ENCODE results near the gene SEMA4G.

Gene SEMA4G

DNA sequence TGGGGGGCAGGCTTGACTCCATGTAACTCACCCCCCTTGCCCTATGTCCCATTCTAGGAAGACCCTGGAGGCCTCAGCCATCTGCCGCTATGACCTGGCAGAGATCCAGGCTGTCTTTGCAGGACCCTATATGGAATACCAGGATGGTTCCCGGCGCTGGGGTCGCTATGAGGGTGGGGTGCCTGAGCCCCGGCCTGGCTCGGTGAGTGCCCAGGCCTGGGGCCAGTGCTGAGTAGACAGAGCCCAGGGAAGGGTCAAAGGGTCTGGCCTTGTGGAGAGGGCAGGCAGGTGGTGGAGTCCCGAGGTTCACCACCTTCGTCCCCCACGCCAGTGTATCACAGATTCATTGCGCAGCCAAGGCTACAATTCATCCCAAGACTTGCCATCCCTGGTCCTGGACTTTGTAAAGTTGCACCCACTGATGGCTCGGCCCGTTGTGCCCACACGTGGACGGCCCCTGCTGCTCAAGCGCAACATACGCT, 10.5 kb downstream of the SEMA4G start:
- in situ Hi-C loops (cut with HindIII; ENCODE audit: low pct_ligation_motif_present, low sequenced_read_pairs), result no loop called here

DNA sequence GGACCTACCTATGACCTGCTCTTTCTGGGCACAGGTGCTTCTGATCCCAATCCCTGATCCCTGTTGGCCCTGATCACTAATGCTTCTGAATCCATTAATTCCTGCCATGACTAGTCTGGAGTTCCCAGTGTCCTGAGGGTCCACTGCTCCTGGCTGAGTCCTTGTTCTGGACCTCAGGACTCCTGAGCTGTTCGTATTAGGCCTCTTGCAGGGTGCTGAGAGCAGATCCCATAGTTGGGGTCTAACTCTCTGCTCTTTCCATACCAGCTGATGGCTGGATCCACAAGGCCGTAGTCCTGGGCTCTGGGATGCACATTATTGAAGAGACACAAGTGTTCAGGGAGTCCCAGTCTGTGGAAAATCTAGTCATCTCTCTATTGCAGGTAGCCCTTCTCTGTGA, 11.0 kb downstream of the SEMA4G start:
- no peaks in the 10 kb centered on the region for H3K27me3 ChIP-seq (replicated peaks)
- no peak overlapping the region for H3K4me3 ChIP-seq (ENCODE audit: low read depth, low read length)
- DNase-seq, result no peak
- H3K27ac ChIP-seq, result no peak overlapping the region
- in situ Hi-C loops (cut with HindIII; ENCODE audit: low pct_ligation_motif_present, low sequenced_read_pairs), result no loop called here
- peaks cover 5% of the 10 kb centered on the region for H3K36me3 ChIP-seq (replicated peaks)
- TF ChIP-seq, protein P1, sequence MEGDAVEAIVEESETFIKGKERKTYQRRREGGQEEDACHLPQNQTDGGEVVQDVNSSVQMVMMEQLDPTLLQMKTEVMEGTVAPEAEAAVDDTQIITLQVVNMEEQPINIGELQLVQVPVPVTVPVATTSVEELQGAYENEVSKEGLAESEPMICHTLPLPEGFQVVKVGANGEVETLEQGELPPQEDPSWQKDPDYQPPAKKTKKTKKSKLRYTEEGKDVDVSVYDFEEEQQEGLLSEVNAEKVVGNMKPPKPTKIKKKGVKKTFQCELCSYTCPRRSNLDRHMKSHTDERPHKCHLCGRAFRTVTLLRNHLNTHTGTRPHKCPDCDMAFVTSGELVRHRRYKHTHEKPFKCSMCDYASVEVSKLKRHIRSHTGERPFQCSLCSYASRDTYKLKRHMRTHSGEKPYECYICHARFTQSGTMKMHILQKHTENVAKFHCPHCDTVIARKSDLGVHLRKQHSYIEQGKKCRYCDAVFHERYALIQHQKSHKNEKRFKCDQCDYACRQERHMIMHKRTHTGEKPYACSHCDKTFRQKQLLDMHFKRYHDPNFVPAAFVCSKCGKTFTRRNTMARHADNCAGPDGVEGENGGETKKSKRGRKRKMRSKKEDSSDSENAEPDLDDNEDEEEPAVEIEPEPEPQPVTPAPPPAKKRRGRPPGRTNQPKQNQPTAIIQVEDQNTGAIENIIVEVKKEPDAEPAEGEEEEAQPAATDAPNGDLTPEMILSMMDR (IDR thresholded peaks at IDR 0.05; ENCODE audit: low read depth, low read length, missing control alignments), result no peak

More for the DNA sequence above, 10.5 kb downstream of the SEMA4G start:
- Histone ChIP-seq H3K27ac (no peak overlapping the region), H3K4me3 (ENCODE audit: low read depth, low read length) (no peak overlapping the region), H3K27me3 (replicated peaks) (no peaks in the 10 kb centered on the region), H3K36me3 (replicated peaks) (peaks cover 5% of the 10 kb centered on the region)
- DNase-seq, result no peak
- TF ChIP-seq, protein P1 (IDR thresholded peaks at IDR 0.05; ENCODE audit: low read depth, low read length, missing control alignments), result no peak

DNA sequence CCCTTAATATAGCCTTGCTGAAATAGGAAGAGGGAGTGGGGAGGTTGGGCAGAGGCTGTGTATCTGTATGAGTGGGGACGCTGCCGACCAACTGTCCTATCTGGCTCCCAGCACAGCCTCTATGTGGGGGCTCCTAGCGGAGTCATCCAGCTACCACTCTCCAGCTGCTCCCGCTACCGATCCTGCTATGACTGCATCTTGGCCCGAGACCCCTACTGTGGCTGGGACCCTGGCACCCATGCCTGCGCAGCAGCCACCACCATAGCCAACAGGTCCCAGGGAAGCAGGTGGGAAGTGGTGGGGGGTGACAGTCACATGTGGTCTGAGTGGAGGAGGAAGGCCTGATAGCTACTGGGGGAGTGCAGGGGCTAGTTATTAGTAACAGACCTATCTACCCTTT, 11.4 kb downstream of the SEMA4G start:
- no peaks in the 10 kb centered on the region for H3K27me3 ChIP-seq (replicated peaks)
- peaks cover 5% of the 10 kb centered on the region for H3K36me3 ChIP-seq (replicated peaks)
- in situ Hi-C loops (cut with HindIII; ENCODE audit: low pct_ligation_motif_present, low sequenced_read_pairs), result no loop called here
- no peak overlapping the region for H3K27ac ChIP-seq
- TF ChIP-seq, protein P1 (IDR thresholded peaks at IDR 0.05; ENCODE audit: low read depth, low read length, missing control alignments), result no peak
- no peak for DNase-seq
- H3K4me3 ChIP-seq (ENCODE audit: low read depth, low read length), result no peak overlapping the region

DNA sequence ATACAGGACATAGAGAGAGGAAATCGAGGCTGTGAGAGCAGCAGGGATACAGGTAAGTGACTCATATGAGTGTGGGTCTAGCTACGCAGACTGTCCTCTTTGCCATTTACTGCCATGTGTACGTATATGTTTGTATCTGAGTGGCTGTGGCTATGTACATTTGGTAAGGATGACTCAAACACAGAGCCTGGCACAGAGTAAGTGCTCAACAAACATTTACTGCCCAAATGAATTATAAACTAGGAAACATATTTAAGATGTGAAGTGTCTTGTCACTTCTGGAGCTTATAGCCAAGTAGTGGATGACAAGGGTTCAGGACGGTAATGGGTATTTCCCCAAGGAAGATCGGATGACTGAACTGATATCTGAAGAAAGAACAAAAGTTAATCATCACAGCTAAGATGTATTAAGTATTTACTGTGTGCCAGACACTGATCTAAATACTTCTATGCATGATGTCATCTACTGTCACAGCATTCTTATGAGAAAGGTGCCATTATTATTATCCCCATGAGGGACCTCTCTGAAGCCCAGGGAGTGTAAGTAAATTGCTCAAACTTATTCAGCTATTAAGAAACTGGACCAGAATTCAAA, 12.0 kb downstream of the SEMA4G start:
- TF ChIP-seq, protein P1 (IDR thresholded peaks at IDR 0.05; ENCODE audit: low read depth, low read length, missing control alignments), result no peak

DNA sequence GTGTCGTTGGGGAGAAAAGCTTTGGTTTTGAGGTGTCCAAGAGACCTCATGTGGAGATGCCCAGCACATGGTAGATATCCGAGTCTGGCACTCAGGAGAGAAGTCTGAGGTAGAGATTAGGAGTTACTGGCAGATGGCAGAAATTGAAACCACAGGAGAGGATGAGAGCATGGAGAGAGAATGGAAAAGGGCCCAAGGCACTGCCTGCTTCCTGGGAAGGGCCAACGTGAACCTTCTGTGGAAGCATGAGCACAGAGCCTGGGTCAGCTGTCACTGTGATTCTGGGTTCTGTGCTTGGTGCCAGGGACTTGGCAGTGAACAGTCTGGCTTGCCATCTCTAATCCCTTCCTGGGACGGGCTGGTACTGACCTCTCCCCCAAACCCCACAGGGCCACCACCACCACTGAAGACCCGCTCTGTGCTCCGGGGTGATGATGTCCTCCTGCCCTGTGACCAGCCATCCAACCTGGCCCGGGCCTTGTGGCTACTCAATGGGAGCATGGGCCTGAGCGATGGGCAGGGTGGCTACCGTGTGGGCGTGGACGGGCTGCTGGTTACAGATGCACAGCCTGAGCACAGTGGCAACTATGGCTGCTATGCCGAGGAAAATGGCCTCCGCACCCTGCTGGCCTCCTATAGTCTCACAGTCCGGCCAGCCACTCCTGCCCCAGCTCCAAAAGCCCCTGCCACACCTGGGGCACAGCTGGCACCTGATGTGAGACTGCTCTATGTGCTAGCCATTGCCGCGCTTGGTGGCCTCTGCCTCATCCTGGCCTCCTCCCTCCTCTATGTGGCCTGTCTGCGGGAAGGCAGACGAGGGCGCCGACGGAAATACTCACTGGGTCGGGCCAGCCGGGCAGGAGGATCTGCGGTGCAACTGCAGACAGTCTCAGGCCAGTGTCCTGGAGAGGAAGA, 13.9 kb downstream of the SEMA4G start:
- Histone ChIP-seq H3K27ac (no peak overlapping the region), H3K4me3 (ENCODE audit: low read depth, low read length) (no peak overlapping the region), H3K36me3 (replicated peaks) (peaks cover 7% of the 10 kb centered on the region), H3K27me3 (replicated peaks) (no peaks in the 10 kb centered on the region)
- TF ChIP-seq, protein P1 (IDR thresholded peaks at IDR 0.05; ENCODE audit: low read depth, low read length, missing control alignments), result no peak
- DNase-seq, result no peak
- in situ Hi-C loops (cut with HindIII; ENCODE audit: low pct_ligation_motif_present, low sequenced_read_pairs), result no loop called here

More for the DNA sequence above, 12.0 kb downstream of the SEMA4G start:
- DNase-seq, result no peak
- Histone ChIP-seq H3K27ac (no peak overlapping the region), H3K27me3 (replicated peaks) (no peaks in the 10 kb centered on the region), H3K36me3 (replicated peaks) (peaks cover 7% of the 10 kb centered on the region), H3K4me3 (ENCODE audit: low read depth, low read length) (no peak overlapping the region)
- in situ Hi-C loops (cut with HindIII; ENCODE audit: low pct_ligation_motif_present, low sequenced_read_pairs), result no loop called here
